ENCODE data around the gene EPHA1.

Gene EPHA1

GRCh38 chr7:143391462-143392404, 16.9 kb downstream of the EPHA1 start:
- H3K9ac ChIP-seq (ENCODE audit: low read length): no peak overlapping the region

GRCh38 chr7:143390773-143391317, 17.8 kb downstream of the EPHA1 start:
- Histone ChIP-seq H3K27me3 (replicated peaks; ENCODE audit: insufficient read depth, low read length) (no peaks in the 10 kb centered on the region), H4K20me1 (ENCODE audit: insufficient read depth, low read length) (no peaks in the 10 kb centered on the region), H3K9ac (ENCODE audit: low read length) (no peak overlapping the region), H3K9me2 (replicated peaks; ENCODE audit: insufficient read depth, low read length) (no peaks in the 10 kb centered on the region), H3K4me1 (ENCODE audit: low read length) (no peaks in the 10 kb centered on the region), H3K27ac (ENCODE audit: low read length) (no peak overlapping the region), H3K4me2 (ENCODE audit: low read depth, low read length) (no peak overlapping the region), H3K4me3 (ENCODE audit: low read length) (no peak overlapping the region), H3K36me3 (replicated peaks; ENCODE audit: insufficient read depth, low read length) (no peaks in the 10 kb centered on the region), H2AFZ (ENCODE audit: low read length) (no peak overlapping the region), H3K79me2 (ENCODE audit: low read length) (no peaks in the 10 kb centered on the region), H3F3A (ENCODE audit: insufficient read depth, low read length) (no peaks in the 10 kb centered on the region), H3K9me3 (replicated peaks; ENCODE audit: insufficient read depth, low read length) (no peaks in the 10 kb centered on the region)
- TF ChIP-seq CTCF (IDR thresholded peaks at IDR 0.05; ENCODE audit: low read length): no peak
- TF ChIP-seq EZH2 (optimal IDR thresholded peaks at IDR 0.05; ENCODE audit: low read depth, low read length): no peak
- no peak for TF ChIP-seq EZH2phosphoT487 (IDR thresholded peaks at IDR 0.05; ENCODE audit: low read length)
- DNase-seq: no peak

More at GRCh38 chr7:143391462-143392404, 16.9 kb downstream of the EPHA1 start:
- no peak overlapping the region for H2AFZ ChIP-seq (ENCODE audit: low read length)
- no peaks in the 10 kb centered on the region for H3K9me3 ChIP-seq (replicated peaks; ENCODE audit: insufficient read depth, low read length)
- no peaks in the 10 kb centered on the region for H3K9me2 ChIP-seq (replicated peaks; ENCODE audit: insufficient read depth, low read length)
- no peaks in the 10 kb centered on the region for H4K20me1 ChIP-seq (ENCODE audit: insufficient read depth, low read length)
- TF ChIP-seq EZH2phosphoT487 (IDR thresholded peaks at IDR 0.05; ENCODE audit: low read length) (no peak), CTCF (IDR thresholded peaks at IDR 0.05; ENCODE audit: low read length) (no peak), EZH2 (optimal IDR thresholded peaks at IDR 0.05; ENCODE audit: low read depth, low read length) (no peak)
- no peak for DNase-seq
- H3K4me3 ChIP-seq (ENCODE audit: low read length): no peak overlapping the region
- no peak overlapping the region for H3K4me2 ChIP-seq (ENCODE audit: low read depth, low read length)
- H3K79me2 ChIP-seq (ENCODE audit: low read length): no peaks in the 10 kb centered on the region
- no peaks in the 10 kb centered on the region for H3K36me3 ChIP-seq (replicated peaks; ENCODE audit: insufficient read depth, low read length)
- H3F3A ChIP-seq (ENCODE audit: insufficient read depth, low read length): no peaks in the 10 kb centered on the region
- no peaks in the 10 kb centered on the region for H3K4me1 ChIP-seq (ENCODE audit: low read length)
- no peak overlapping the region for H3K27ac ChIP-seq (ENCODE audit: low read length)
- no peaks in the 10 kb centered on the region for H3K27me3 ChIP-seq (replicated peaks; ENCODE audit: insufficient read depth, low read length)

- TF ChIP-seq CTCF (IDR thresholded peaks at IDR 0.05; ENCODE audit: low read length) (no peak), EZH2 (optimal IDR thresholded peaks at IDR 0.05; ENCODE audit: low read depth, low read length) (no peak), EZH2phosphoT487 (IDR thresholded peaks at IDR 0.05; ENCODE audit: low read length) (no peak)
- Histone ChIP-seq H3K4me2 (ENCODE audit: low read depth, low read length) (no peak overlapping the region), H2AFZ (ENCODE audit: low read length) (no peak overlapping the region), H3K36me3 (replicated peaks; ENCODE audit: insufficient read depth, low read length) (no peaks in the 10 kb centered on the region), H3K9me2 (replicated peaks; ENCODE audit: insufficient read depth, low read length) (no peaks in the 10 kb centered on the region), H3K9me3 (replicated peaks; ENCODE audit: insufficient read depth, low read length) (no peaks in the 10 kb centered on the region), H3K4me3 (ENCODE audit: low read length) (no peak overlapping the region), H4K20me1 (ENCODE audit: insufficient read depth, low read length) (no peaks in the 10 kb centered on the region), H3K27ac (ENCODE audit: low read length) (no peak overlapping the region), H3K27me3 (replicated peaks; ENCODE audit: insufficient read depth, low read length) (no peaks in the 10 kb centered on the region), H3K9ac (ENCODE audit: low read length) (no peak overlapping the region), H3K79me2 (ENCODE audit: low read length) (no peaks in the 10 kb centered on the region), H3K4me1 (ENCODE audit: low read length) (no peaks in the 10 kb centered on the region), H3F3A (ENCODE audit: insufficient read depth, low read length) (no peaks in the 10 kb centered on the region)
- DNase-seq: no peak
Observed at GRCh38 chr7:143390104-143390772, 18.4 kb downstream of the EPHA1 start.
